HepG2 (cell line): ENCODE results near the gene PRMT5. TPM values are rescaled to one million over a fixed set of nuclear protein-coding genes. Genes with fewer than 3 reads are reported as not detected.

Source experiments
- DNMT3B ChIP-seq: conservative IDR thresholded peaks from 2 replicates; pipeline ENCODE4 v1.6.1; 2016; ENCODE audit warnings: missing biosample characterization, control low read depth
- MEIS1 ChIP-seq: sonication (generic); formaldehyde crosslinking; IDR thresholded peaks from 2 replicates; pipeline ENCODE4 v1.9.0; 2021; ENCODE audit warnings: mild to moderate bottlenecking, missing genetic modification reagents, moderate library complexity, borderline replicate concordance
- MIXL1 ChIP-seq: IDR thresholded peaks from 2 replicates; pipeline ENCODE4 v1.6.1; 2016
- RARA ChIP-seq: IDR thresholded peaks from 2 replicates; pipeline ENCODE4 v1.6.1; 2016; ENCODE audit warnings: missing genetic modification reagents, missing compliant biosample characterization
- RBM22 ChIP-seq: fragments of 200-400 bp; formaldehyde crosslinking; optimal IDR thresholded peaks from 2 replicates; pipeline ENCODE3; 2017; ENCODE audit warnings: mild to moderate bottlenecking, low read length, moderate library complexity
- ZNF652 ChIP-seq: IDR thresholded peaks from 2 replicates; pipeline ENCODE4 v1.6.1; 2016; ENCODE audit warnings: low read depth, borderline replicate concordance
- ZNF883 ChIP-seq: sonication (generic); formaldehyde crosslinking; IDR thresholded peaks from 2 replicates; pipeline ENCODE4 v1.5.1; 2020; ENCODE audit warnings: mild to moderate bottlenecking, missing genetic modification reagents; ENCODE audit errors: not compliant biosample characterization
- polyA plus RNA-seq, 8 experiments: library from polyadenylated mRNA; depleted of rRNA in 3 of 8; stranded (reverse) in 7 of 8; unstranded in 1 of 8; fragments of >200 nt; fragmentation: Illumina TruSeq in 4 of 8; extraction: Trizol in 4 of 8; gene quantifications; 2 replicates each; pipeline versions ENCODE4 v1.2.1 to v1.2.3, GENCODE V29; 2011 to 2016; ENCODE audit warnings: low read depth in 4 of 8, missing spikeins in 1 of 8, mixed read lengths in 1 of 8; ENCODE audit not compliant: insufficient read depth in 1 of 8
- total RNA-seq, 5 experiments: library from RNA; depleted of rRNA; stranded (reverse); fragments of >200 nt; fragmentation: Illumina TruSeq; extraction: Trizol; gene quantifications; 2 replicates each; pipeline ENCODE4 v1.2.3, GENCODE V29; 2016; ENCODE audit warnings: low read depth in 1 of 5
- TF ChIP-seq, protein P1 (sequence below): sonication (generic); formaldehyde crosslinking; IDR thresholded peaks from 2 replicates; pipeline ENCODE4 v1.4.0; 2020; ENCODE audit warnings: missing genetic modification reagents, mild to moderate bottlenecking, borderline replicate concordance
- TF ChIP-seq, protein P2 (sequence below): sonication (generic); formaldehyde crosslinking; IDR thresholded peaks from 2 replicates; pipeline ENCODE4 v1.4.0; 2020; ENCODE audit warnings: mild to moderate bottlenecking, missing genetic modification reagents
- TF ChIP-seq, protein P3 (sequence below): sonication (generic); formaldehyde crosslinking; IDR thresholded peaks from 2 replicates; pipeline ENCODE4 v1.4.0; 2020; ENCODE audit warnings: missing genetic modification reagents, mild to moderate bottlenecking, borderline replicate concordance

The PRMT5 gene
- total and polyA plus RNA-seq, 2 of the 13 experiments (the other 11 are each of a cell fraction or from before 2014, with no cell fraction given): 210 to 354 TPM

DNA sequence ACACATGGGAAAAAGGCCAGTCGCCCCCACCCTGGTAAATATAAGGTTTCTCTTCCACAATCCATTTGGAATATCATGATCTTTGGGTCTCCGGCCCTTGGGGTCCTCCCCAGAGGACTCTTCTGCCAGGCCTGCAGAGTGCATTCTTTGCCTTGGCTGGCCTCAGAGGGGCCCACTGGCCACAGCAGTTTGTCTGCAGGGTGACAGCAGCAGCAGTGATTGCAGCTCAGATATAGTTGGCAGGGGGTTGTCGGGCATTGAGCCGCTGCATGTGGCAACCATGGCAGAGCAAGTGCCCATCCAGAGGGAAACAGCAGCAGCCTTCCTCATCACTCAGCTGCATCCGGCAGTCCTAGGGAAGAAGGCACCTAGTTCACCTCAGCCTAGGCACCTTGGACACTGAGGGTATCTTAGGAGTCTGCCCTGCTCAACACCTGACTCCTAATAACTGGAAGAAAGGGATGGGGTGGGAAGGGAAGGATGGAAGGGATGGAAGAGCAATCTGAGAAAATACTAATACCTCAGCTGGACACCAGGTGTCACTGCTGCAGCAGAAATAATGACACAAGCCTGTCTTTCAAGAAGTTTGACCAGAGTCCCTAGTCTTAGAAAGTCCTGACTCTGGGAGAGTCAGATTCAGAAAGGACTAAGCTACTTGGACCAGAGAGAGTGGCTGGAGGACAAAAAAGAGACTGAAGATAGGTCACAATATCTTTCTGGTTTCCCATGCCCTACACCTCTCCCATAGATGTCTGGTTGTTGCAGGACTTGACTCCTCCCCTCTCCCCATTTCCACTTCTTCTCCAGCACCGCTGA lies 44.2 kb upstream of the PRMT5 start (continued):
- TF ChIP-seq, protein P1, sequence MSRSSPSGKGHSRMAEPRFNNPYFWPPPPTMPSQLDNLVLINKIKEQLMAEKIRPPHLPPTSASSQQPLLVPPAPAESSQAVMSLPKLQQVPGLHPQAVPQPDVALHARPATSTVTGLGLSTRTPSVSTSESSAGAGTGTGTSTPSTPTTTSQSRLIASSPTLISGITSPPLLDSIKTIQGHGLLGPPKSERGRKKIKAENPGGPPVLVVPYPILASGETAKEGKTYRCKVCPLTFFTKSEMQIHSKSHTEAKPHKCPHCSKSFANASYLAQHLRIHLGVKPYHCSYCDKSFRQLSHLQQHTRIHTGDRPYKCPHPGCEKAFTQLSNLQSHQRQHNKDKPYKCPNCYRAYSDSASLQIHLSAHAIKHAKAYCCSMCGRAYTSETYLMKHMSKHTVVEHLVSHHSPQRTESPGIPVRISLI (CRISPR knock-in tag): peak; percentile 58; the same call in 1 of the 2 replicates
- TF ChIP-seq MIXL1 (peak; percentile 84), ZNF652 (CRISPR knock-in tag) (0 out of 2 replicates have a peak, but pooled peaks have one; percentile 42), ZNF883 (peak; percentile 10), MEIS1 (CRISPR knock-in tag) (peak; percentile 83; the same call in 1 of the 2 replicates), RARA (CRISPR knock-in tag) (0 out of 2 replicates have a peak, but pooled peaks have one; percentile 8), RBM22 (peak; percentile 93), DNMT3B (peak; percentile 80; the same call in 1 of the 2 replicates)
- TF ChIP-seq, protein P2, sequence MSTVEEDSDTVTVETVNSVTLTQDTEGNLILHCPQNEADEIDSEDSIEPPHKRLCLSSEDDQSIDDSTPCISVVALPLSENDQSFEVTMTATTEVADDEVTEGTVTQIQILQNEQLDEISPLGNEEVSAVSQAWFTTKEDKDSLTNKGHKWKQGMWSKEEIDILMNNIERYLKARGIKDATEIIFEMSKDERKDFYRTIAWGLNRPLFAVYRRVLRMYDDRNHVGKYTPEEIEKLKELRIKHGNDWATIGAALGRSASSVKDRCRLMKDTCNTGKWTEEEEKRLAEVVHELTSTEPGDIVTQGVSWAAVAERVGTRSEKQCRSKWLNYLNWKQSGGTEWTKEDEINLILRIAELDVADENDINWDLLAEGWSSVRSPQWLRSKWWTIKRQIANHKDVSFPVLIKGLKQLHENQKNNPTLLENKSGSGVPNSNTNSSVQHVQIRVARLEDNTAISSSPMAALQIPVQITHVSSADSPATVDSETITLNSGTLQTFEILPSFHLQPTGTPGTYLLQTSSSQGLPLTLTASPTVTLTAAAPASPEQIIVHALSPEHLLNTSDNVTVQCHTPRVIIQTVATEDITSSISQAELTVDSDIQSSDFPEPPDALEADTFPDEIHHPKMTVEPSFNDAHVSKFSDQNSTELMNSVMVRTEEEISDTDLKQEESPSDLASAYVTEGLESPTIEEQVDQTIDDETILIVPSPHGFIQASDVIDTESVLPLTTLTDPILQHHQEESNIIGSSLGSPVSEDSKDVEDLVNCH (CRISPR knock-in tag): peak; percentile 58; the same call in 1 of the 2 replicates
- TF ChIP-seq, protein P3, sequence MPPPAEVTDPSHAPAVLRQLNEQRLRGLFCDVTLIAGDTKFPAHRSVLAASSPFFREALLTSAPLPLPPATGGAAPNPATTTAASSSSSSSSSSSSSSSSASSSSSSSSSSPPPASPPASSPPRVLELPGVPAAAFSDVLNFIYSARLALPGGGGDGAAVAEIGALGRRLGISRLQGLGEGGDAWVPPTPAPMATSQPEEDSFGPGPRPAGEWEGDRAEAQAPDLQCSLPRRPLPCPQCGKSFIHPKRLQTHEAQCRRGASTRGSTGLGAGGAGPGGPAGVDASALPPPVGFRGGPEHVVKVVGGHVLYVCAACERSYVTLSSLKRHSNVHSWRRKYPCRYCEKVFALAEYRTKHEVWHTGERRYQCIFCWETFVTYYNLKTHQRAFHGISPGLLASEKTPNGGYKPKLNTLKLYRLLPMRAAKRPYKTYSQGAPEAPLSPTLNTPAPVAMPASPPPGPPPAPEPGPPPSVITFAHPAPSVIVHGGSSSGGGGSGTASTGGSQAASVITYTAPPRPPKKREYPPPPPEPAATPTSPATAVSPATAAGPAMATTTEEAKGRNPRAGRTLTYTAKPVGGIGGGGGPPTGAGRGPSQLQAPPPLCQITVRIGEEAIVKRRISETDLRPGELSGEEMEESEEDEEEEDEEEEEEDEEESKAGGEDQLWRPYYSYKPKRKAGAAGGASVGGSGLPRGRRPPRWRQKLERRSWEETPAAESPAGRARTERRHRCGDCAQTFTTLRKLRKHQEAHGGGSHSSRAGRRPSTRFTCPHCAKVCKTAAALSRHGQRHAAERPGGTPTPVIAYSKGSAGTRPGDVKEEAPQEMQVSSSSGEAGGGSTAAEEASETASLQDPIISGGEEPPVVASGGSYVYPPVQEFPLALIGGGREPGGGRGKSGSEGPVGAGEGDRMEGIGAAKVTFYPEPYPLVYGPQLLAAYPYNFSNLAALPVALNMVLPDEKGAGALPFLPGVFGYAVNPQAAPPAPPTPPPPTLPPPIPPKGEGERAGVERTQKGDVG (CRISPR knock-in tag): no peak
